PC-3 (cell line): ENCODE data around the gene HTR3A. TPM values are rescaled to one million over a fixed set of nuclear protein-coding genes. Genes with fewer than 3 reads are reported as not detected.

Experiments
- ATAC-seq: fragments of 200-7000 bp; cut with Tn5 transposase; 2 replicates; pipeline ENCODE4 v1.9.1; 2020; ENCODE audit warnings: mild to moderate bottlenecking, moderate library complexity
- BruUV-seq: library from RNA; stranded (reverse); fragments of 400-500 nt; replicated peaks from 2 replicates; lab custom pipeline; 2021; lab: Mats Ljungman, UMichigan
- CTCF ChIA-PET: fragments of 300-600 bp; sonication (Branson Sonifier 250); formaldehyde crosslinking; loops from one replicate; lab custom pipeline; 2022; ENCODE audit warnings: antibody characterized with exemption; lab: Charles Lee
- POLR2A ChIA-PET: fragments of 300-600 bp; sonication (Branson Sonifier 250); formaldehyde crosslinking; loops from one replicate; lab custom pipeline; 2022; ENCODE audit warnings: antibody characterized with exemption; ENCODE audit not compliant: unreplicated experiment; lab: Charles Lee
- DNase-seq: peaks from one replicate; pipeline ENCODE4 v3.0.0-alpha.2; 2015
- H2AFZ ChIP-seq: fragments of 300-600 bp; sonication (generic); 2 replicates; pipeline ENCODE4 v1.6.0; 2016; ENCODE audit warnings: antibody characterized with exemption, low read length
- H3F3A ChIP-seq: fragments of 300-600 bp; sonication (generic); one replicate; pipeline ENCODE4 v1.6.0; 2017; ENCODE audit warnings: antibody characterized with exemption, low read length, control low read depth, mild to moderate bottlenecking; ENCODE audit not compliant: unreplicated experiment
- H3K27ac ChIP-seq: fragments of 300-600 bp; sonication (generic); 2 replicates; pipeline ENCODE4 v1.5.1; 2016; ENCODE audit warnings: mild to moderate bottlenecking, low read length
- H3K27me3 ChIP-seq: fragments of 300-600 bp; sonication (generic); 2 replicates; pipeline ENCODE4 v1.6.1; 2016; ENCODE audit warnings: low read length, mixed read lengths
- H3K36me3 ChIP-seq: fragments of 300-600 bp; sonication (generic); 2 replicates; pipeline ENCODE4 v1.6.1; 2016; ENCODE audit warnings: low read depth, mixed run types, low read length, mixed read lengths
- H3K4me1 ChIP-seq: fragments of 300-600 bp; sonication (generic); 2 replicates; pipeline ENCODE4 v1.5.1; 2016; ENCODE audit warnings: low read length; ENCODE audit not compliant: insufficient read depth
- H3K4me2 ChIP-seq: fragments of 300-600 bp; sonication (generic); 2 replicates; pipeline ENCODE4 v1.6.0; 2016; ENCODE audit warnings: low read length
- H3K4me3 ChIP-seq: fragments of 300-600 bp; sonication (generic); 2 replicates; pipeline ENCODE4 v1.5.1; 2016; ENCODE audit warnings: mild to moderate bottlenecking, low read length, mixed read lengths
- H3K79me2 ChIP-seq: fragments of 300-600 bp; sonication (generic); 2 replicates; pipeline ENCODE4 v1.6.1; 2017; ENCODE audit warnings: low read length, mixed read lengths
- H3K9ac ChIP-seq: fragments of 300-600 bp; sonication (generic); 2 replicates; pipeline ENCODE4 v1.6.0; 2016; ENCODE audit warnings: mild to moderate bottlenecking, low read length
- H3K9me2 ChIP-seq: fragments of 300-600 bp; sonication (generic); replicated peaks from 2 replicates; pipeline ENCODE4 v1.6.1; 2016; ENCODE audit warnings: mixed run types, low read length, mixed read lengths
- H3K9me3 ChIP-seq: fragments of 300-600 bp; sonication (generic); 2 replicates; pipeline ENCODE4 v1.6.1; 2016; ENCODE audit warnings: low read length, mixed read lengths
- H4K20me1 ChIP-seq: fragments of 300-600 bp; sonication (generic); 2 replicates; pipeline ENCODE4 v1.6.1; 2016; ENCODE audit warnings: low read length, mixed read lengths
- EZH2 ChIP-seq: fragments of 300-600 bp; sonication (generic); IDR thresholded peaks from one replicate; pipeline ENCODE4 v1.6.1; 2017; ENCODE audit warnings: antibody characterized with exemption, mild to moderate bottlenecking, low read length; ENCODE audit not compliant: unreplicated experiment
- EZH2phosphoT487 ChIP-seq: fragments of 300-600 bp; sonication (generic); IDR thresholded peaks from 2 replicates; pipeline ENCODE4 v1.6.1; 2018; ENCODE audit warnings: mild to moderate bottlenecking, antibody characterized with exemption, low read length, borderline replicate concordance
- intact Hi-C: fragments of 100-400 bp; cut with micrococcal nuclease; formaldehyde crosslinking; loops from 2 replicates; pipeline ENCODE4 v1.9.0; 2023
- total RNA-seq: library from RNA; depleted of rRNA; stranded (reverse); fragments of >200 nt; gene quantifications from 2 replicates; pipeline ENCODE4 v1.2.3, GENCODE V29; 2014
- TF ChIP-seq, protein P1 (sequence below): fragments of 300-600 bp; sonication (generic); conservative IDR thresholded peaks from 2 replicates; pipeline ENCODE4 v1.5.1; 2017; ENCODE audit warnings: antibody characterized with exemption, low read depth, mild to moderate bottlenecking, low read length

Gene HTR3A
- total RNA-seq, 1 experiment from 2014 or later, result not detected

GRCh38 chr11:113967361-113967760 is 7.5 kb upstream of the HTR3A start:
- intact Hi-C loops, result no loop called here
- Histone ChIP-seq H3K27me3 (peaks cover 72% of the 10 kb centered on the region), H3K4me2 (no peak overlapping the region), H3K9me2 (no peaks in the 10 kb centered on the region), H3K4me3 (no peak overlapping the region), H3K9ac (no peak overlapping the region), H3K27ac (no peak overlapping the region), H2AFZ (no peak overlapping the region), H3K9me3 (no peaks in the 10 kb centered on the region), H3F3A (no peaks in the 10 kb centered on the region), H4K20me1 (no peaks in the 10 kb centered on the region), H3K36me3 (no peaks in the 10 kb centered on the region), H3K79me2 (no peaks in the 10 kb centered on the region), H3K4me1 (no peaks in the 10 kb centered on the region)
- TF ChIP-seq, protein P1, sequence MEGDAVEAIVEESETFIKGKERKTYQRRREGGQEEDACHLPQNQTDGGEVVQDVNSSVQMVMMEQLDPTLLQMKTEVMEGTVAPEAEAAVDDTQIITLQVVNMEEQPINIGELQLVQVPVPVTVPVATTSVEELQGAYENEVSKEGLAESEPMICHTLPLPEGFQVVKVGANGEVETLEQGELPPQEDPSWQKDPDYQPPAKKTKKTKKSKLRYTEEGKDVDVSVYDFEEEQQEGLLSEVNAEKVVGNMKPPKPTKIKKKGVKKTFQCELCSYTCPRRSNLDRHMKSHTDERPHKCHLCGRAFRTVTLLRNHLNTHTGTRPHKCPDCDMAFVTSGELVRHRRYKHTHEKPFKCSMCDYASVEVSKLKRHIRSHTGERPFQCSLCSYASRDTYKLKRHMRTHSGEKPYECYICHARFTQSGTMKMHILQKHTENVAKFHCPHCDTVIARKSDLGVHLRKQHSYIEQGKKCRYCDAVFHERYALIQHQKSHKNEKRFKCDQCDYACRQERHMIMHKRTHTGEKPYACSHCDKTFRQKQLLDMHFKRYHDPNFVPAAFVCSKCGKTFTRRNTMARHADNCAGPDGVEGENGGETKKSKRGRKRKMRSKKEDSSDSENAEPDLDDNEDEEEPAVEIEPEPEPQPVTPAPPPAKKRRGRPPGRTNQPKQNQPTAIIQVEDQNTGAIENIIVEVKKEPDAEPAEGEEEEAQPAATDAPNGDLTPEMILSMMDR, result no peak
- TF ChIP-seq EZH2 (no peak), EZH2phosphoT487 (no peak)
- ChIA-PET POLR2A (no interaction called here), CTCF (no interaction called here)
- DNase-seq, result no peak
- no peak for ATAC-seq
- BruUV-seq, result no TSS peak

DNA sequence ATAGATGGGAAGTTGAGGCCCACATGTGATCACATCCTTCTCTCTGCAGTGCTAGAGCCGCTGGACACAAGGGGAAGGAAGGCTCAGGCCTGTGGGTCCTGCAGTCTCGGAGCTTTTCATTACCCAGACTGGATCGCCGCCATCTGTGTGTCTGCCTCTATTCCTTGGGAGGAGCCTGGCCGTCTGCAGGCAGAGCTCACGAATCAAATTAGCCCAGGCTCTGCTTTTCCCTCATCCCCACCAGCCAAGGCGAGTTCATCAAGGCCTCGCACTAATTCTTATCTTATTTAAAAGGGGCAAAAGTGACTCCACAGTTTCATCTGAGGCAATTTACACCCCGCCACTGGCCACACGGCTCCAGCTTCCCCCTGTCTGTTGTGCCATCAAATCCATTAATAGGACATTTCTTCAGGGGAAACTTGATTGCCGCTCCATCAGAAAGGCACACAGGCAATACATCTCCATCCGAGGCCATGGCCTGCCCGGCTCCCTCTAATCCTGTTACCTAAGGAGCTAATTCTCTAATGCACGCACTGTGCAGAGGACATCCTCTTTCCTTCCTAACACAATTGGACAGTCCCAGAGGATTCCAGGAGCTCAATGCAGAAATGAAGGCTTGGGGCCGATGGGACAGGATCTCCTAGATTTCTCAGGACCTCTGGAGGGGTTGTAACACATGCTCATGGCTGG is 3.3 kb upstream of the HTR3A start:
- intact Hi-C loops, result no loop called here
- ChIA-PET POLR2A (no interaction called here), CTCF (no interaction called here)
- ATAC-seq (no peak), DNase-seq (no peak)
- H3K4me2 ChIP-seq, result no peak overlapping the region
- H2AFZ ChIP-seq, result no peak overlapping the region
- H3F3A ChIP-seq, result no peaks in the 10 kb centered on the region
- peaks cover 78% of the 10 kb centered on the region for H3K27me3 ChIP-seq
- H4K20me1 ChIP-seq, result no peaks in the 10 kb centered on the region
- H3K27ac ChIP-seq, result no peak overlapping the region
- no peaks in the 10 kb centered on the region for H3K9me3 ChIP-seq
- no peaks in the 10 kb centered on the region for H3K79me2 ChIP-seq
- no TSS peak for BruUV-seq
- H3K36me3 ChIP-seq, result no peaks in the 10 kb centered on the region
- no peaks in the 10 kb centered on the region for H3K4me1 ChIP-seq
- H3K4me3 ChIP-seq, result no peak overlapping the region
- no peaks in the 10 kb centered on the region for H3K9me2 ChIP-seq
- H3K9ac ChIP-seq, result no peak overlapping the region
- TF ChIP-seq EZH2 (no peak), EZH2phosphoT487 (no peak)
- TF ChIP-seq, protein P1, result no peak

- no peaks in the 10 kb centered on the region for H3K79me2 ChIP-seq
- no TSS peak for BruUV-seq
- DNase-seq (no peak), ATAC-seq (no peak)
- no peak overlapping the region for H3K4me2 ChIP-seq
- H4K20me1 ChIP-seq, result no peaks in the 10 kb centered on the region
- CTCF ChIA-PET, result no interaction called here
- H3K9ac ChIP-seq, result no peak overlapping the region
- POLR2A ChIA-PET, result no interaction called here
- H3K27ac ChIP-seq, result no peak overlapping the region
- H3K36me3 ChIP-seq, result no peaks in the 10 kb centered on the region
- TF ChIP-seq, protein P1, result no peak
- no peak for TF ChIP-seq EZH2
- no peak for TF ChIP-seq EZH2phosphoT487
- no peak overlapping the region for H2AFZ ChIP-seq
- no peaks in the 10 kb centered on the region for H3K9me3 ChIP-seq
- peaks cover 90% of the 10 kb centered on the region for H3K27me3 ChIP-seq
- intact Hi-C loops, result no loop called here
- no peaks in the 10 kb centered on the region for H3F3A ChIP-seq
- no peaks in the 10 kb centered on the region for H3K4me1 ChIP-seq
- no peaks in the 10 kb centered on the region for H3K9me2 ChIP-seq
- no peak overlapping the region for H3K4me3 ChIP-seq
Observed at GRCh38 chr11:113977071-113977490, 2.2 kb downstream of the HTR3A start.
